Measurements from ENCODE around the gene MYBPH.

Gene MYBPH

GRCh38 chr1:203130358-203130985, 45.2 kb downstream of the MYBPH start:
- TF ChIP-seq CTCF (IDR thresholded peaks at IDR 0.05) = no peak
- no peak overlapping the region for H3K27ac Mint-ChIP-seq
- DNase-seq = no peak
- H3K36me3 Mint-ChIP-seq (ENCODE audit: low read depth) = no peaks in the 10 kb centered on the region
- H3K4me1 Mint-ChIP-seq = peaks cover 32% of the 10 kb centered on the region
- no peak overlapping the region for H3K4me3 Mint-ChIP-seq
- H3K27me3 Mint-ChIP-seq (ENCODE audit: low read depth, poor library complexity) = peaks cover 50% of the 10 kb centered on the region
- H3K9me3 Mint-ChIP-seq = no peaks in the 10 kb centered on the region

DNA sequence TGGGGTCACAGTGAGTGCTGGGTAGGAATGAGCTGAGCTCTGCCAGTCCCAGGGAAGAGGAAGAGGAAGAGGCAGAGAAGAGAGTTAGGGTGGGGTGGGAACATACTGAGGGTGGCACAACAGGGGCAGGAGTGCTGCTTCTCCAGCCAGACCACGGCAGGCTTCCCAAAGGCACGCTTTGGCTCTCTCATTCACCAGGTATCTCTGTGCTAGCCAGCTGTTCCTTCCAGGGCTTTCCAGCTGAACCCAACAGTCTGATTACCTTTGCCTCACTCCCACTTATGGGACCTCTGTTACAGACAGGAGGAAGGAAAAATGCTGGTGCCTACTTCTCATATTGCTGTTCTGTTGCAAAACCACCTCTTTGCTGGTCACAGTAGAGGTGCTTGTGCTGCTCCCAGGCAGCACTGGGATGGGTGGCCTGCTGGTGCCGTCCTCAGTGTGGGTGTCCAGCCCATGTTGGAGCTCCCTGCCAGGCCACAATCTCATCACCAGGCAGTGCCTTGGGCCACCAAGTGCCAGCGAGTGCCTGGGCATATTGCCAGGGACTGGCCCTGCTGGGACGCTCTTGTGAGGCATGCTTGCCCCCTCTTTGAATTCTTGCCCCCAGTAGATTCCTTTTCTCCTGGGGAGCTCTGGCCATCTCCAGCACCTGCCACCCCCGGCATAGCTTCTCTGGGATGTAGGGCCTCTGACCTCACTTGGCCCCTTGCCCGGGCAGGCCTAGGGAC, 46.0 kb downstream of the MYBPH start:
- no peak overlapping the region for H3K27ac Mint-ChIP-seq
- no peak for DNase-seq
- peaks cover 34% of the 10 kb centered on the region for H3K4me1 Mint-ChIP-seq
- H3K36me3 Mint-ChIP-seq (ENCODE audit: low read depth) = no peaks in the 10 kb centered on the region
- no peak overlapping the region for H3K4me3 Mint-ChIP-seq
- no peak for TF ChIP-seq CTCF (IDR thresholded peaks at IDR 0.05)
- H3K27me3 Mint-ChIP-seq (ENCODE audit: low read depth, poor library complexity) = peaks cover 58% of the 10 kb centered on the region
- H3K9me3 Mint-ChIP-seq = no peaks in the 10 kb centered on the region

GRCh38 chr1:203128716-203129500, 46.7 kb downstream of the MYBPH start:
- peaks cover 62% of the 10 kb centered on the region for H3K27me3 Mint-ChIP-seq (ENCODE audit: low read depth, poor library complexity)
- H3K9me3 Mint-ChIP-seq = no peaks in the 10 kb centered on the region
- no peak overlapping the region for H3K27ac Mint-ChIP-seq
- no peak for DNase-seq
- H3K4me3 Mint-ChIP-seq = peak overlapping the region; percentile 79
- TF ChIP-seq CTCF (IDR thresholded peaks at IDR 0.05) = no peak
- H3K36me3 Mint-ChIP-seq (ENCODE audit: low read depth) = no peaks in the 10 kb centered on the region
- H3K4me1 Mint-ChIP-seq = peaks cover 36% of the 10 kb centered on the region

GRCh38 chr1:203128431-203128715, 47.3 kb downstream of the MYBPH start:
- Mint-ChIP-seq H3K27ac (no peak overlapping the region), H3K9me3 (no peaks in the 10 kb centered on the region), H3K36me3 (ENCODE audit: low read depth) (no peaks in the 10 kb centered on the region), H3K4me1 (peaks cover 36% of the 10 kb centered on the region), H3K27me3 (ENCODE audit: low read depth, poor library complexity) (peaks cover 62% of the 10 kb centered on the region), H3K4me3 (peak overlapping the region; percentile 79)
- no peak for TF ChIP-seq CTCF (IDR thresholded peaks at IDR 0.05)
- DNase-seq = no peak

DNA sequence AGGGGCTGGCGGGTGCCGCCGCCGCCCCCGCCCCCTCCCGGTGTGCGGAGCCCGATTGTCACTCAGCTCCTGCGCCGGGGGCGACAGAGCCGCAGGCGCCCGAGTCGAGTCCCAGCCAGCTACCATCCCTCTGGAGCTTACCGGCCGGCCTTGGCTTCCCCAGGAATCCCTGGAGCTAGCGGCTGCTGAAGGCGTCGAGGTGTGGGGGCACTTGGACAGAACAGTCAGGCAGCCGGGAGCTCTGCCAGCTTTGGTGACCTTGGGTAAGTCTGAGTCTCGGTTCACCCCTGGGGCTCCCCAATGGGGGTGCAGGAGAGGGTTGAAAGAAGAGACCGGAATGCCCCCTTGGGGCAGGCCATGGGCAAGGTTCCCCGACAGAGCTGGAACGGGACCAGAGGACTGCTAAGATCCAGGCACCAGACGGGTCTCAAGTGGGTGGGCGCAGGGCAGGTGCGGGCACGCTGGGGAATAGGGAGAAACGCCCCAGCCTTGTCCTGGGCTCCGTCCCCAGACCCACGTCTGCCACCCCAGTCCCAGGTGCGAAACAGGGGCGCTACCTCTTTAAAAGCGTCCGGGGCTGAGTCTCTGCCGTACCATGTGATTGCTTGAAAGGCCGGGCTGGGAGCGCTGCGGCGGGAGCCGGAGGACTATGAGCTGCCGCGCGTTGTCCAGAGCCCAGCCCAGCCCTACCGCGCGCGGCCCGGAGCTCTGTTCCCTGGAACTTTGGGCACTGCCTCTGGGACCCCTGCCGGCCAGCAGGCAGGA, 47.8 kb downstream of the MYBPH start, which contains the start of gene ADORA1:
ADORA1 (plus strand) TSS at position 61 of the 765 bp plus-strand sequence. CDS start 1,116 bp downstream, outside the sequence.
- DNase-seq = peak; percentile 76
- peak; percentile 30 for TF ChIP-seq CTCF (IDR thresholded peaks at IDR 0.05)
- Mint-ChIP-seq H3K9me3 (no peaks in the 10 kb centered on the region), H3K36me3 (ENCODE audit: low read depth) (no peaks in the 10 kb centered on the region), H3K4me1 (peaks cover 36% of the 10 kb centered on the region), H3K27me3 (ENCODE audit: low read depth, poor library complexity) (peaks cover 60% of the 10 kb centered on the region), H3K27ac (peak within 1 kb of the TSS; percentile 7), H3K4me3 (peak within 1 kb of the TSS; percentile 79)
